Measurements from ENCODE around the gene RBFOX1.

Gene RBFOX1

DNA sequence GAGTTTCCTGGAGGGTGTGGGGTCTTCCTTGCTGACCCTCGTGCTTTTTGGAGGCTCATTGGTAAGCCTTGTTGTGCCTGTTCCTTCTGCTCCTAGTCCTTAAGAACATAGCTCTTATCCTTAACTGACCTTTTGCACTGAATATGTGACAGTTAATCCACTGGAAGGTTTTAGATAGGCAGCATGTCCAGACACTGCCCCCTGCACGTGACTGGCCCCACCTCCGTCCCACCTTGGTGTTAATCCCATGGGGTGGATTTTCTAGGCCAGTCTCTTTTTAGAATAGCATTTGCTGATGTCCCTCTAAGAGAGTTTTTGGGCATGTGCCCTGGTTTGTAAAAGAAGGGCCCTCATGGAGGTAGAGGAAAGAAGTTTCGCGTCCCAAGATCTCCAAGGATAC lies 58.3 kb downstream of the RBFOX1 start:
- Histone ChIP-seq H3K27ac (ENCODE audit: low read length) (no peak overlapping the region), H3K9me3 (ENCODE audit: control insufficient read depth, insufficient read depth, low read length) (no peaks in the 10 kb centered on the region; the same call in 1 of the 2 replicates), H3K4me1 (ENCODE audit: control insufficient read depth, insufficient read depth, low read length) (no peaks in the 10 kb centered on the region; the same call in 1 of the 2 replicates), H3K36me3 (ENCODE audit: control insufficient read depth, insufficient read depth, low read length) (no peaks in the 10 kb centered on the region), H3K27me3 (ENCODE audit: control insufficient read depth, insufficient read depth, low read length) (no peaks in the 10 kb centered on the region), H3K4me3 (ENCODE audit: low read length) (no peak overlapping the region)
- no CpG with 5 or more reads among the region's 5 CpGs for WGBS (ENCODE audit: insufficient coverage, insufficient read length)
- no peak for DNase-seq (ENCODE audit: low read depth, low spot score)

DNA sequence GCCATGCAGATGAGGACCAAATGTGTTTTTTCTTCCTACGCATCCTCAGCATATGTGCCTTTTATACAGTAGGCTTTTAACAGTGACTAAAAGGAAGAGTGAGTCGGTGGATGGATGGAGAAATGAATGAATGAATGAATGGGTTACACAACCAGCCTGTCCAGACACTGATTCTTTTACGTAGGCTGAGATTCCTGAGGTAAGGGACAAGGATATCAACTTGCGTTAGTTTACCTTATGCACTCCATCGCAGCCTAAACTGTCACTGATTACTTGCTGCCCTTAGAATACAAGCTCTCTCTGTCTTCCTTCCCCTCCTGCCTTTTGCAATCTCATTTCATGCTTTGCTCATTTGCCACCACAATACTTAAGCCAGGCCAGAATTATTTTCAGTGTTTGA lies 59.0 kb downstream of the RBFOX1 start:
- no peaks in the 10 kb centered on the region; the same call in 1 of the 2 replicates for H3K4me1 ChIP-seq (ENCODE audit: control insufficient read depth, insufficient read depth, low read length)
- DNase-seq (ENCODE audit: low read depth, low spot score) = no peak
- no peak overlapping the region for H3K27ac ChIP-seq (ENCODE audit: low read length)
- H3K9me3 ChIP-seq (ENCODE audit: control insufficient read depth, insufficient read depth, low read length) = no peaks in the 10 kb centered on the region; the same call in 1 of the 2 replicates
- no peaks in the 10 kb centered on the region for H3K36me3 ChIP-seq (ENCODE audit: control insufficient read depth, insufficient read depth, low read length)
- H3K27me3 ChIP-seq (ENCODE audit: control insufficient read depth, insufficient read depth, low read length) = no peaks in the 10 kb centered on the region
- no CpG with 5 or more reads among the region's 5 CpGs for WGBS (ENCODE audit: insufficient coverage, insufficient read length)
- H3K4me3 ChIP-seq (ENCODE audit: low read length) = no peak overlapping the region

DNA sequence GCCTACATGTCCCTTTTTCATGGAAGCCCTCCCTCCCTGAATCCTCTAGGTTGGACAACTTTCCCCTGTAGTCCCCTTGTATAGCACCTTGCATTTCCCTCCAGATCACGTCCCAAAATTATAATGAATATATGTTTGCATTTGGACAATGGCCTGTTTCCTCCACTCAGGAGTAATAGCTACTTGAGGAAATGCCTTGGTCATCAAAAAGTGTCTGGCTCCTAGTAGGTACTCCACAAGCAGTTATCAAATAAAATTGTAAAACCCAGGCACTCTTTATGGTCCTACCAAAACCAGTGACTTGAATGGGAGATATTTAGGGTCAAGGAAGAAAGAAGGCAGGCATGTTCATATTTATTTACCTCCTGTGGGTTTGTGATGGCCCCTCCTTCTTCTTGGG lies 59.6 kb downstream of the RBFOX1 start:
- DNase-seq (ENCODE audit: low read depth, low spot score) = no peak
- H3K36me3 ChIP-seq (ENCODE audit: control insufficient read depth, insufficient read depth, low read length) = no peaks in the 10 kb centered on the region

DNA sequence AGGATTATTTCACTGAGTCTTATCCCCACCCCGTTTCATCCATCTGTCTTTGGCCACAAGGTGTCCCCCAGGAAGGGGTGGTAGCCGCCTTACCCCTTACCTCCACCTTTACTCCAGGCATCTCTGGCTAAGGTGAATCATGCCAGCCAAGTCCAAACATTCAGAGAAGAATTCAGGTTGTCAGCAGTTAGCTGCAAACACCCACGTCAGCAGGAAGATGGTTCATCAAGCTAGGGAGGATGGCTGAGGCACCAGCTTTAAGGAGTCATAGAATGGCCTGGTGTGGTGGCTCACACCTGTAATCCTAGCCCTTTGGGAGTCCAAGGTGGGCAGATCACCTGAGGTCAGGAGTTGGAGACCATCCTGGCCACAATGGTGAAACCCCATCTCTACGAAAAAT lies 61.0 kb downstream of the RBFOX1 start:
- H3K36me3 ChIP-seq (ENCODE audit: control insufficient read depth, insufficient read depth, low read length) = no peaks in the 10 kb centered on the region
- H3K27me3 ChIP-seq (ENCODE audit: control insufficient read depth, insufficient read depth, low read length) = no peaks in the 10 kb centered on the region
- DNase-seq (ENCODE audit: low read depth, low spot score) = no peak
- no peaks in the 10 kb centered on the region; the same call in 1 of the 2 replicates for H3K9me3 ChIP-seq (ENCODE audit: control insufficient read depth, insufficient read depth, low read length)
- no peak overlapping the region for H3K27ac ChIP-seq (ENCODE audit: low read length)
- H3K4me3 ChIP-seq (ENCODE audit: low read length) = no peak overlapping the region
- H3K4me1 ChIP-seq (ENCODE audit: control insufficient read depth, insufficient read depth, low read length) = no peaks in the 10 kb centered on the region
- no CpG with 5 or more reads among the region's 4 CpGs for WGBS (ENCODE audit: insufficient coverage, insufficient read length)

More for the DNA sequence above, 59.6 kb downstream of the RBFOX1 start:
- Histone ChIP-seq H3K4me1 (ENCODE audit: control insufficient read depth, insufficient read depth, low read length) (no peaks in the 10 kb centered on the region; the same call in 1 of the 2 replicates), H3K4me3 (ENCODE audit: low read length) (no peak overlapping the region), H3K27me3 (ENCODE audit: control insufficient read depth, insufficient read depth, low read length) (no peaks in the 10 kb centered on the region), H3K9me3 (ENCODE audit: control insufficient read depth, insufficient read depth, low read length) (no peaks in the 10 kb centered on the region; the same call in 1 of the 2 replicates), H3K27ac (ENCODE audit: low read length) (no peak overlapping the region)
- WGBS (ENCODE audit: insufficient coverage, insufficient read length) = no CpG with 5 or more reads among the region's 1 CpG

DNA sequence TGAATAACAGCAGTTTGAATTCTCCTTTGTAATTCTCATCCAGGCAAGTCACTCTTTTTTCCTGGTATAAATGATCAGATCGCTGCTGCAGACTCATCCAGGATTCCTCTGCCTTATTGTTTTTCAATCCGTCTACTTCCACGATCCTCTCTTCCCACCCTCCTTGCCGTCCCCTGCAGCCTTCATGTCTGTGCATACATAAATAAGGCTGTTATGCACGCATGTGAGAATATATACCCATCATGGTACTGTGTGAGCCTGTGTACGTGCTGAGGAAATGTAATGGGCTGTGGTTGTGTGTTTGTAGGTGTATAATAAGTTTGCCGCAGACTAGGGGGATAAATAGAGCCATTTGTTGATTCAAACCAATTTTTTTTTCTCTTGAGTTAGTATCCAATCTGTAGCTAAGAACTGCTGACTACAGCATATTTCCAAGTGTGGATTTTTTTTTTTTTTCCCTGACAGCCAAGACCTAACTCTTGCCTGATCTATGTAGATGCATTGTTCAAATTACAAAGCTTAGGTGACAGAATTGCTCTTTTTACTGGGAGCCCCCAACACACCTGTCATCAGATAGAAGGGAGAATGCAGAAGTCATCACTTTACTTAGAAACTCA lies 62.2 kb downstream of the RBFOX1 start:
- H3K9me3 ChIP-seq (ENCODE audit: control insufficient read depth, insufficient read depth, low read length) = no peaks in the 10 kb centered on the region; the same call in 1 of the 2 replicates
- DNase-seq (ENCODE audit: low read depth, low spot score) = no peak
- no peak overlapping the region for H3K27ac ChIP-seq (ENCODE audit: low read length)
- no peaks in the 10 kb centered on the region for H3K4me1 ChIP-seq (ENCODE audit: control insufficient read depth, insufficient read depth, low read length)
- no peak overlapping the region for H3K4me3 ChIP-seq (ENCODE audit: low read length)
- no peaks in the 10 kb centered on the region for H3K36me3 ChIP-seq (ENCODE audit: control insufficient read depth, insufficient read depth, low read length)
- no CpG with 5 or more reads among the region's 7 CpGs for WGBS (ENCODE audit: insufficient coverage, insufficient read length)
- H3K27me3 ChIP-seq (ENCODE audit: control insufficient read depth, insufficient read depth, low read length) = no peaks in the 10 kb centered on the region

DNA sequence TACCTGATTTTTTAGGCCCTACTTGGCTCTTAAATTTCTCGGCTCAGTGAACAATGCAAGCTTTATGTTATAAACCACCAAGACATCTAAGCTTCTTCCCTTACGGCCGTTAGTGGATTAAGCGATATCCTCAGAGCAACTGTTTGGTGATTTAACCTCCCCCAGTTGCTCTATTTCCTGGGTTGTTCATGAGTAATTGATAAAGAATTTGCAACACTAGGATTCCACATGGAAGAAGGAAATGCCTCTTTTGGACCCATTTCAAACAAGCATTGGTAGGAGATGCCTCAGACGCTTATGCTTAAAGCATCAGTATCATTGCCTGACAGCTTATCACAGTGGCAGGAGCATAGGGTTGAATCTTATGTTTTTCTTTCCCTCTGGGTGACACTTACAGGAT lies 65.3 kb downstream of the RBFOX1 start:
- no peaks in the 10 kb centered on the region for H3K4me1 ChIP-seq (ENCODE audit: control insufficient read depth, insufficient read depth, low read length)
- no peaks in the 10 kb centered on the region; the same call in 1 of the 2 replicates for H3K9me3 ChIP-seq (ENCODE audit: control insufficient read depth, insufficient read depth, low read length)
- H3K36me3 ChIP-seq (ENCODE audit: control insufficient read depth, insufficient read depth, low read length) = no peaks in the 10 kb centered on the region
- H3K27me3 ChIP-seq (ENCODE audit: control insufficient read depth, insufficient read depth, low read length) = no peaks in the 10 kb centered on the region
- no peak overlapping the region for H3K4me3 ChIP-seq (ENCODE audit: low read length)
- no CpG with 5 or more reads among the region's 5 CpGs for WGBS (ENCODE audit: insufficient coverage, insufficient read length)
- no peak for DNase-seq (ENCODE audit: low read depth, low spot score)
- H3K27ac ChIP-seq (ENCODE audit: low read length) = no peak overlapping the region

DNA sequence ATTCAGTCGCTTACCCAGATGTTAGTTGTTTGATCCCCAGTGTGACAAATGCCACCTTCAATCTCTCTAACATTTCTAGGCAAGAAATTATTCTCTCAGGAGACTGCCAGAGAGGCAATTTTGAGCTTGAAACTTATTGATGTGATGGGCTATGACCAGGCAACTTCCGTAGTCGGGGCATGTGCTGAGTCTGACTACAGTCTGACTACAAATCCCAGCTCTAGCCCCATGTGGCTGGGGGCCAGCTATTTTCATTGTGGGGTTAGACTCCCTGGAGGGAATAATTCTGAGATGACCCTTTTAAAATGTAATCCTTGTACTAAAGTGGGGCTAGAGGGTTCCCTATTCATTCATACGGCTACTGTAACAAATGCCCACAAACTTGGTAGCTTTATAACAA lies 65.9 kb downstream of the RBFOX1 start:
- Histone ChIP-seq H3K27ac (ENCODE audit: low read length) (no peak overlapping the region), H3K36me3 (ENCODE audit: control insufficient read depth, insufficient read depth, low read length) (no peaks in the 10 kb centered on the region), H3K27me3 (ENCODE audit: control insufficient read depth, insufficient read depth, low read length) (no peaks in the 10 kb centered on the region), H3K4me1 (ENCODE audit: control insufficient read depth, insufficient read depth, low read length) (no peaks in the 10 kb centered on the region), H3K4me3 (ENCODE audit: low read length) (no peak overlapping the region), H3K9me3 (ENCODE audit: control insufficient read depth, insufficient read depth, low read length) (no peaks in the 10 kb centered on the region; the same call in 1 of the 2 replicates)
- no peak for DNase-seq (ENCODE audit: low read depth, low spot score)
- WGBS (ENCODE audit: insufficient coverage, insufficient read length) = no CpG with 5 or more reads among the region's 4 CpGs

DNA sequence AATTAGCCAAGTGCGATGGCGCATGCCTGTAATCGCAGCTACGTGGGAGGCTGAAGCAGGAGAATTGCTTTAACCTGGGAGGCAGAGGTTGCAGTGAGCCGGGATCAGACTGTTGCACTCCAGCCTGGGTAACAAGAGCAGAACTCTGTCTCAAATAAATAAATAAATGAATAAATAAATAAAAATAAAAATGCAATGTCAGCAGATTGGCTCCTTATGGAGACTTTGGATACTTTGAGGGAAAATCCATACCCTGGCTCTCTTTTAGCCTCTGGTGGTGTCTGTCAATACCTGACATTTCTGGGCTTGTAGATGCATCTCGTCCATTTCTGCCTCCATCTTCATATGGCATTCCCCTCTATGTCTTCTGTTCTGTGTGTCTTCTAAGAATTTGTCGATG lies 66.7 kb downstream of the RBFOX1 start:
- DNase-seq (ENCODE audit: low read depth, low spot score) = no peak
- no peaks in the 10 kb centered on the region for H3K36me3 ChIP-seq (ENCODE audit: control insufficient read depth, insufficient read depth, low read length)
- no peak overlapping the region for H3K27ac ChIP-seq (ENCODE audit: low read length)
- no peaks in the 10 kb centered on the region for H3K4me1 ChIP-seq (ENCODE audit: control insufficient read depth, insufficient read depth, low read length)
- no CpG with 5 or more reads among the region's 7 CpGs for WGBS (ENCODE audit: insufficient coverage, insufficient read length)
- H3K27me3 ChIP-seq (ENCODE audit: control insufficient read depth, insufficient read depth, low read length) = no peaks in the 10 kb centered on the region
- no peak overlapping the region for H3K4me3 ChIP-seq (ENCODE audit: low read length)
- no peaks in the 10 kb centered on the region; the same call in 1 of the 2 replicates for H3K9me3 ChIP-seq (ENCODE audit: control insufficient read depth, insufficient read depth, low read length)

DNA sequence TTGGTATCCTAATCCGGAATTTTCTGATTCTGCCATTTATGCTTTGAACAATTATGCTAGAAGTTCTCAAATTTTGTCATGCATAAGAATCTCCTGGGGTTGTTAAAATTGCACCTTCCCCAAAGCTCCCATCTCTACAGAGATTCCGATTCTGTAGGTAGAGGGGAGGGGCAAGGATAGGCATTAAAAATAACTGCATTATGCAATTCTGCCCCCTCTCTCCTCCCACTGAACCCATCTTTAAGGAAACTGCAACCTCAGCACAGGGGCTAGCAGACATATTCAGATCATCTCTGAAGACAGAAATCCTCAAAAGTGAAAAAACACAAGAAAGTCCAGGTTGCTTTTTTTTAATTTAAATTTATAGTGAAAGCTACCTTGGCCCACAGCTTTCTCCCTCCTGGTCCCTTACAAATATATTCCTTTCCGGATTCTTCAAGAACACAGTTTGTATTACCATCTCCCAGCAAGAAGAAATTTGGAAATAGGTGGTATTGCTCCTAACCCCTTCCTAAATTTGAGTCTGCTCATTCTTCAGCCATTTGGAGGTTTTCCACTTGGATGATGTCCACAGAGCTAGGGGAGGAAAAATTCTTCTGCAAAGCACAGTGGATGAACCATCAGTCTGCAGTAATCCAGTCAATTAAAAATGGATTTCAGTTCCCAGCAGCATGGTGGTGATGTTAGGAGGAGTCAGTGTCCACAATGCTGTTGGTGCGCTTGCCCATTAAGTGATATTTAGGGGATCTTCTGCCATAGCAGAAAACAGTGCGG lies 67.7 kb downstream of the RBFOX1 start:
- no peak for DNase-seq (ENCODE audit: low read depth, low spot score)
- no peak overlapping the region for H3K4me3 ChIP-seq (ENCODE audit: low read length)
- H3K27ac ChIP-seq (ENCODE audit: low read length) = no peak overlapping the region
- no peaks in the 10 kb centered on the region for H3K9me3 ChIP-seq (ENCODE audit: control insufficient read depth, insufficient read depth, low read length)
- H3K36me3 ChIP-seq (ENCODE audit: control insufficient read depth, insufficient read depth, low read length) = no peaks in the 10 kb centered on the region
- H3K4me1 ChIP-seq (ENCODE audit: control insufficient read depth, insufficient read depth, low read length) = no peaks in the 10 kb centered on the region
- no peaks in the 10 kb centered on the region for H3K27me3 ChIP-seq (ENCODE audit: control insufficient read depth, insufficient read depth, low read length)
- no CpG with 5 or more reads among the region's 5 CpGs for WGBS (ENCODE audit: insufficient coverage, insufficient read length)

DNA sequence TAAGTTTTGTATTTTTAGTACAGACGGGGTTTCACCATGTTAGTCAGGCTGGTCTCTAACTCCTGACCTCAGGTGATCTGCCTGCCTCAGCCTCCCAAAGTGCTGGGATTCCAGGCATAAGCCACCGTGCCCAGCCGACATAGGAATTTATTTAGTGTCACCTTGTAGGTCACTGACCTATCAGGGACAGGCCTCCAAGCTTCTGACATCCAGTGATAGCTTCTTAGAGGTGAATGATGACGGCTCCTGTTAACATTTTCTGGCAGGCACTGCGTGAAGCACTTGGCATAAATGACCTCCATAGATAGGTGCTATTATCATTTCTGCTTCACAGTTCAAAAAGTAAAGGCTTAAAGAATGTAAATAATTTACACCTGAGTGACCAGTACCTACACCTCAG lies 71.6 kb downstream of the RBFOX1 start:
- Histone ChIP-seq H3K36me3 (ENCODE audit: control insufficient read depth, insufficient read depth, low read length) (no peaks in the 10 kb centered on the region), H3K4me3 (ENCODE audit: low read length) (no peak overlapping the region), H3K4me1 (ENCODE audit: control insufficient read depth, insufficient read depth, low read length) (no peaks in the 10 kb centered on the region), H3K9me3 (ENCODE audit: control insufficient read depth, insufficient read depth, low read length) (no peaks in the 10 kb centered on the region), H3K27ac (ENCODE audit: low read length) (no peak overlapping the region), H3K27me3 (ENCODE audit: control insufficient read depth, insufficient read depth, low read length) (no peaks in the 10 kb centered on the region)
- no CpG with 5 or more reads among the region's 5 CpGs for WGBS (ENCODE audit: insufficient coverage, insufficient read length)
- no peak for DNase-seq (ENCODE audit: low read depth, low spot score)

All from iPS DF 6.9 (cell line).